Loucy (cell line): Measurements from ENCODE around the gene ARSK.

ENCODE experiments used
- EZH2phosphoT487 ChIP-seq: fragments of 200-600 bp; IDR thresholded peaks from 2 replicates; pipeline ENCODE4 v1.6.1; 2018; ENCODE audit warnings: antibody characterized with exemption, mild to moderate bottlenecking, moderate library complexity, borderline replicate concordance
- TF ChIP-seq, protein P1 (sequence below): fragments of 200-600 bp; sonication (generic); conservative IDR thresholded peaks from 2 replicates; pipeline ENCODE4 v1.5.1; 2014; ENCODE audit warnings: mild to moderate bottlenecking, antibody characterized with exemption, low read length

DNA sequence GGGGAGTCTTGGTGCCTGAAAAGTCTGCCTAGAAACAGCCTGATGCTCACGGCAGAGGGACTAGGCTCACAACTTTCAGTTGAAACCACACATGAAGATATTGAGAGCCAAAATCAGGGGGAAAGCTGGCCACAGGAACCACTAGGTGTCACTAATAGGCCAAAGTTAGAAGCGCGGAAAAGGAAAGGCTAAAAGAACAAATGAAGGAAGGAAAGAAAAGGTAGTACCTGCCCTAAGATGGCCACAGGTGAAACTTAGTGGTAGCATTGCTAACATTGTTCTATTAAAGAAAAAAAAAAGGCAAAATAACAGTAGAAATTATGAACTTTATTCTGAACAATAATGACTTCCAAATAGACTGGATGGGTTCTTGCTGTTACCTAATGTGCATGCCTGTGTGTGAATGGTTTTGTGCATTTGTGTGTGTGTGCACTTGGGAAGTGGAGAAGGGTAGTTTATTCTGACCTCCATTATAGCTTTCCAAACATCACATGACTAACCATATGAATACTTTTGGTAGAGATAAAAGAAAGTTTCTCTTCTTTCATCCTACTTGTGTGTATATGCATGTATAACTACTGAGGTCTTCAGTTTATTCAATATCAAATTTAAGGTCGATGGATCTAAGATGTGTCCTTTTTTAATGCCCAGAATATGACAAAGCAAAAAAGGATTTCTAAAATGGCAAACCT lies 89.6 kb downstream of the ARSK start:
- TF ChIP-seq, protein P1, sequence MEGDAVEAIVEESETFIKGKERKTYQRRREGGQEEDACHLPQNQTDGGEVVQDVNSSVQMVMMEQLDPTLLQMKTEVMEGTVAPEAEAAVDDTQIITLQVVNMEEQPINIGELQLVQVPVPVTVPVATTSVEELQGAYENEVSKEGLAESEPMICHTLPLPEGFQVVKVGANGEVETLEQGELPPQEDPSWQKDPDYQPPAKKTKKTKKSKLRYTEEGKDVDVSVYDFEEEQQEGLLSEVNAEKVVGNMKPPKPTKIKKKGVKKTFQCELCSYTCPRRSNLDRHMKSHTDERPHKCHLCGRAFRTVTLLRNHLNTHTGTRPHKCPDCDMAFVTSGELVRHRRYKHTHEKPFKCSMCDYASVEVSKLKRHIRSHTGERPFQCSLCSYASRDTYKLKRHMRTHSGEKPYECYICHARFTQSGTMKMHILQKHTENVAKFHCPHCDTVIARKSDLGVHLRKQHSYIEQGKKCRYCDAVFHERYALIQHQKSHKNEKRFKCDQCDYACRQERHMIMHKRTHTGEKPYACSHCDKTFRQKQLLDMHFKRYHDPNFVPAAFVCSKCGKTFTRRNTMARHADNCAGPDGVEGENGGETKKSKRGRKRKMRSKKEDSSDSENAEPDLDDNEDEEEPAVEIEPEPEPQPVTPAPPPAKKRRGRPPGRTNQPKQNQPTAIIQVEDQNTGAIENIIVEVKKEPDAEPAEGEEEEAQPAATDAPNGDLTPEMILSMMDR: peak; percentile 89
- TF ChIP-seq EZH2phosphoT487: no peak
